ENCODE measurements around the gene REG4.

The REG4 gene

DNA sequence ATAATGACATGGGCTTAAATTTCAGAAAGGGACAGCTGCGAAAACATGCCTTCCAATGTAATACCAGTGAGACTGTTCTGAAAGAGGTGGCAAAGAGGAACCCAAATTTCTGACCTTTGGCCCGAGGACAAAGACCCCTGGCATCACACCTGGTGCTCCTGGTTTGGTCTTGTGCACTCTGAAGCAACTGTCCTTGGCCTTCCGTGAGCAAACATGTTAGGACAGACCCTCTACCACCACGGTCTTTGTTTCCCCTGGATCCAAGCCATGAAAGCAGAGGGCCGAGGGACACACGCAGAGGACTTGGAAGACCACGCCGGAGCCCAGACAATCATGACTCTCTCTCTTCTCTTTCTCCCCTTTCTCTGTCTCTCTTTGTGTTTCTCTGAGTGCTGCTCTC, 6.0 kb downstream of the REG4 start:
- Histone ChIP-seq H3K9me3 (ENCODE audit: low read depth, low read length) (no peaks in the 10 kb centered on the region), H3K27ac (no peak overlapping the region), H3K9ac (ENCODE audit: insufficient read length) (no peak overlapping the region), H3K36me3 (ENCODE audit: insufficient read depth, low read length) (no peaks in the 10 kb centered on the region), H3K4me3 (no peak overlapping the region)
- no peak for TF ChIP-seq FOXP2 (optimal IDR thresholded peaks at IDR 0.05; ENCODE audit: control extremely low read depth, extremely low read length, insufficient read depth)
- TF ChIP-seq POLR2AphosphoS5 (IDR thresholded peaks at IDR 0.05; ENCODE audit: borderline replicate concordance, low read depth, low read length) = no peak
- TF ChIP-seq EZH2 (IDR thresholded peaks at IDR 0.05) = no peak
- no peak for DNase-seq (ENCODE audit: low read depth, low spot score)

DNA sequence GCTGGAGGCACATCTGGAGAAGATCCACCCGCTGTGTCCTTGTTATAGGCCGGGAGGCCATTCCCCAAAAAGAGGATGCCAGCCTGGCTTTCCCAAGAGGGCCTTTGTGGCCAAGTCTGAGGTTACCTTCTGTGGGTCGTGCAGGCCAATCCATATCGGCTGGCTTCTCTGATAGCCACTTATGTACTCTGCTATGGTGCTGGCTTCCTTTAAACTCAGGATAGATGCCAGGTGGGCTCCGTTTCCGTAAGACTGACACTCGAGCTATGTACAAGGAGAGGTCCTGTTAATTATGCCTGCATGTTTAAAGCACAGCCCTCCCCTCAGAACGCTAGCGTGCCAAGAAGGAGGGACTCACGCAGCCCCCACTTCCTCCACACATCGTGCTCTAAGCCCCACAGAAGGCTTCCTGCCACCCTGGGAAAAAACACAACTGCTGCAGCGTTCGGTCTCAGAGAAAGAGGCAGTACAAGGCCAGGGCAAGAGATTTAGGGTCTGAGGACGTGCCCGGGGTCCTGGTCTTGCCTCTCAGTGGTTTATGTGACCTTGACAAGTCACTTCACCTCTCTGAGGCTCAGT, 11.6 kb downstream of the REG4 start:
- H3K9me3 ChIP-seq (ENCODE audit: low read depth, low read length) = no peaks in the 10 kb centered on the region
- no peaks in the 10 kb centered on the region for H3K36me3 ChIP-seq (ENCODE audit: insufficient read depth, low read length)
- H3K9ac ChIP-seq (ENCODE audit: insufficient read length) = no peak overlapping the region
- H3K4me3 ChIP-seq = no peak overlapping the region
- TF ChIP-seq POLR2AphosphoS5 (IDR thresholded peaks at IDR 0.05; ENCODE audit: borderline replicate concordance, low read depth, low read length) = no peak
- TF ChIP-seq EZH2 (IDR thresholded peaks at IDR 0.05) = no peak
- TF ChIP-seq FOXP2 (optimal IDR thresholded peaks at IDR 0.05; ENCODE audit: control extremely low read depth, extremely low read length, insufficient read depth) = no peak
- DNase-seq (ENCODE audit: low read depth, low spot score) = no peak
- no peak overlapping the region for H3K27ac ChIP-seq

DNA sequence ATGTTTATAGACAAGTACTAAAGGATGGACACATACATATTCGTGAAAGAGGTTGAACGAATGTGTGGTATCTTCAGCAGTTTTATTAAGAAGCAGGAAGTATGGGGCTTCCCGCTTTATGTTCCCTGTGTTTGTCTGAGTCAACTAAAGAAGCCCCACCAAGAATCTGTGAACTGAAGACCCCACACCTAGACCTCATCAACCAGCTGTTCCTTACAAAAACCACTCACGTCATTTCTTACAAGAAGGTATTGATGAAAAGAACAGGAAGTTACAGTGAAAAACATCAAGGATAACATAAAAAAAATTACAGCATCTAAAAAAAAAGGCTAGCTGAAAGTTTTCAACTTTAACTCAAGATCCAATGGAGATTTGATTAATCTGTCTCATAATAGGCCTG, 12.3 kb downstream of the REG4 start:
- Histone ChIP-seq H3K9ac (ENCODE audit: insufficient read length) (no peak overlapping the region), H3K9me3 (ENCODE audit: low read depth, low read length) (no peaks in the 10 kb centered on the region), H3K36me3 (ENCODE audit: insufficient read depth, low read length) (no peaks in the 10 kb centered on the region), H3K27ac (no peak overlapping the region), H3K4me3 (no peak overlapping the region)
- TF ChIP-seq POLR2AphosphoS5 (IDR thresholded peaks at IDR 0.05; ENCODE audit: borderline replicate concordance, low read depth, low read length) = no peak
- TF ChIP-seq EZH2 (IDR thresholded peaks at IDR 0.05) = no peak
- TF ChIP-seq FOXP2 (optimal IDR thresholded peaks at IDR 0.05; ENCODE audit: control extremely low read depth, extremely low read length, insufficient read depth) = no peak
- no peak for DNase-seq (ENCODE audit: low read depth, low spot score)

DNA sequence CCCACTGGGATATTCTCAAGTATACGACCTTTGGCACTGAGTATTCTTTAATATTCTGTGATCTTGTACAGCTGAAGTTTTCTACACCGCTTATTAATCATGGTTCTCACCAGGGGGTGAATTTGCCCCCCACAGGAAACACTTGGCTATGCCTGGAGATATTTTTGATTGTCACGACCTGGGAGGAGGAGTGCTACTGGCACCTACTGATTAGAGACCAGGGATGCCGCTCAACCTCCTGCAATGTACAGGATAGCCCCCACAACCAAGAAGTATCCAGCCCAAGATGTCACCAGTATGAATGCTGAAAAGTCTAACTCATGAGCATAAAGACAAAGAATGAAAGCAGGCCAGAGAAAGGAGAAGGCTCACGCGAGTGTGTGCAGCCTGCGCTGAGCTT, 13.7 kb downstream of the REG4 start:
- no peaks in the 10 kb centered on the region for H3K9me3 ChIP-seq (ENCODE audit: low read depth, low read length)
- peak overlapping the region; percentile 29 for H3K9ac ChIP-seq (ENCODE audit: insufficient read length)
- H3K4me3 ChIP-seq = no peak overlapping the region
- no peak for TF ChIP-seq EZH2 (IDR thresholded peaks at IDR 0.05)
- no peak for TF ChIP-seq FOXP2 (optimal IDR thresholded peaks at IDR 0.05; ENCODE audit: control extremely low read depth, extremely low read length, insufficient read depth)
- TF ChIP-seq POLR2AphosphoS5 (IDR thresholded peaks at IDR 0.05; ENCODE audit: borderline replicate concordance, low read depth, low read length) = no peak
- no peak for DNase-seq (ENCODE audit: low read depth, low spot score)
- no peak overlapping the region for H3K27ac ChIP-seq
- no peaks in the 10 kb centered on the region for H3K36me3 ChIP-seq (ENCODE audit: insufficient read depth, low read length)

DNA sequence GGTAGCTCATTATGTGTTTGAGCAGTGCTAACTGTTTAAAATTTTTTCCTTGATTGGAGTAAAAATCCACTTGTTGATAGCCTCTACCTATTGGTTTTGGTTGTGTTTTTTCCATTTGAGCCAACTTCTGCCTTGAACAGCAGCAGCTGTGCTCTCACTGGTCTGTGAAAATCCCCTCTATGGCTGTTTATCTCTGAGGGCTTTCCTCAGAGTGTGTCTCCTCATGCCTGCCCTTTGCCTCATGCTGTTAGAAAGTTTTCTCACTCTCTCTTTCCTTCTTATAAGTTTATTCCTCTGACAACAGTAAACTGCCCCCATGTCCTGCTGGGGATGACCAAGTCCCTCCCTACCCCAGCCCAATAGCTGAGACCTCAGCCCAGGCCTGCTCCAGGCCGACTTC, 14.1 kb downstream of the REG4 start:
- Histone ChIP-seq H3K36me3 (ENCODE audit: insufficient read depth, low read length) (no peaks in the 10 kb centered on the region), H3K4me3 (no peak overlapping the region), H3K9ac (ENCODE audit: insufficient read length) (peak overlapping the region; percentile 29), H3K9me3 (ENCODE audit: low read depth, low read length) (no peaks in the 10 kb centered on the region), H3K27ac (no peak overlapping the region)
- TF ChIP-seq EZH2 (IDR thresholded peaks at IDR 0.05) = no peak
- TF ChIP-seq POLR2AphosphoS5 (IDR thresholded peaks at IDR 0.05; ENCODE audit: borderline replicate concordance, low read depth, low read length) = no peak
- no peak for DNase-seq (ENCODE audit: low read depth, low spot score)

DNA sequence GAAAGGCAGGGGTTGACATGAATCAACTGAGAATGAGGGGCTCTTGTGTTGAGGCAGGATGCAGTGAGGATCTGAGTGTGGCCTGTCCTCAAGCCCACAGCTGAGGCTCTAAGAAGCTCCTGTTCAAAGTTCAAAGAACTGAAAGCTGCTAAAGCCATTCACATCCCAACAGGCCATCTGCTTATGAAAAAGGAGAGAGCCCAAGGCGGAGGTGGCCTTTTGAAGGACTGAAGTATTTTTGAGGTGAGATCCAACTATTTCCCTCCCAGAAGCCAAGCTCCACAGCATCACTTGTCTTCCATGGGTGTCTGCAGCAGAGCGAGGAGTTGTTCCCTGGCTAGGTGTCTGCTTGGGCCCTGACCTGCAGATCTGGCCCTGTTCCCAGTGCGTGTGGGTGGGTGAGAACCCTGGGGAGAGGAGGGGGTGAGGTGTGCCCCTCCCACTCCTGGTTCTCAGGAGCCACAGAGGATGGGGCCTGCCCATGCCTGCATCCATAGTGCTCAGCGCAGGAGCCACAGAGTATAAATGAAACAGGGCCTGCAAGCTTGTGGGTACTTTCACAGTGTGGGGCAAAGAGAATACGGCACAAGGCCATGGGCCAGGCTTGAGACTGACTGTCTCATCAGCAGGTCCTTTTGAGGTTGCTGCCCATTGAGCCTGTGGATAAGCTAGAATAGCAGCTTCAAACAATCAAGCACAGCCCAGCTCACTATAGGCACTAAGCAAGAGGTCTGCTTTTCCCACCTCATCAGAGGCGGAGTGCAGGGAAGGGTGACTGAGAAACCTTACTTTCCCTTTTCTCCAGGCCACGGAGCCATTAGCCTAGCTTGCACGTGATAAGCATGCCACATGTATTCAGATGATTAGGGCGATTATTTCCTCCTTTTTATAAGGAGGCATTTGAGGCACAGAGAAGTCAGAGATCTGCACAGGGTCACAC, 15.7 kb downstream of the REG4 start:
- Histone ChIP-seq H3K9me3 (ENCODE audit: low read depth, low read length) (no peaks in the 10 kb centered on the region), H3K36me3 (ENCODE audit: insufficient read depth, low read length) (no peaks in the 10 kb centered on the region), H3K4me3 (no peak overlapping the region), H3K9ac (ENCODE audit: insufficient read length) (no peak overlapping the region), H3K27ac (no peak overlapping the region)
- no peak for DNase-seq (ENCODE audit: low read depth, low spot score)
- TF ChIP-seq EZH2 (IDR thresholded peaks at IDR 0.05) = no peak
- no peak for TF ChIP-seq FOXP2 (optimal IDR thresholded peaks at IDR 0.05; ENCODE audit: control extremely low read depth, extremely low read length, insufficient read depth)
- no peak for TF ChIP-seq POLR2AphosphoS5 (IDR thresholded peaks at IDR 0.05; ENCODE audit: borderline replicate concordance, low read depth, low read length)

DNA sequence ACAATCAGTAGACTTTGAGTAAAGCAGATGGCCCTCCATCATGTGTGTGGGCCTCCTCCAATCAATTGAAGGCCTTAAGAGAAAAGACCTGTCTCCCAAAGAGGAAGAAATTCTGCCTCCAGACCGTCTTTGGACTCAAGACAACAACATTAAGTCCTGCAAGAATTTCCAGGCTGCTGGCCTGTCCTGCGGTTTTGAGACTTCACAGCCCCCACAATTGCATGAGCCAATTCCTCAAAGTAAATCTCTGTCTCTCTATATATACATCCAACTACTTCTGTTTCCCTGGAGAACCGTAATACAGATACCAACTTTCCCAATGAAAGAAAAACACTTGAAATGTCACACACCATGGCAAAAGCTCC, 16.4 kb downstream of the REG4 start:
- Histone ChIP-seq H3K9me3 (ENCODE audit: low read depth, low read length) (no peaks in the 10 kb centered on the region), H3K9ac (ENCODE audit: insufficient read length) (no peak overlapping the region), H3K4me3 (no peak overlapping the region), H3K36me3 (ENCODE audit: insufficient read depth, low read length) (no peaks in the 10 kb centered on the region), H3K27ac (no peak overlapping the region)
- TF ChIP-seq EZH2 (IDR thresholded peaks at IDR 0.05) (no peak), FOXP2 (optimal IDR thresholded peaks at IDR 0.05; ENCODE audit: control extremely low read depth, extremely low read length, insufficient read depth) (no peak), POLR2AphosphoS5 (IDR thresholded peaks at IDR 0.05; ENCODE audit: borderline replicate concordance, low read depth, low read length) (no peak)
- DNase-seq (ENCODE audit: low read depth, low spot score) = no peak

DNA sequence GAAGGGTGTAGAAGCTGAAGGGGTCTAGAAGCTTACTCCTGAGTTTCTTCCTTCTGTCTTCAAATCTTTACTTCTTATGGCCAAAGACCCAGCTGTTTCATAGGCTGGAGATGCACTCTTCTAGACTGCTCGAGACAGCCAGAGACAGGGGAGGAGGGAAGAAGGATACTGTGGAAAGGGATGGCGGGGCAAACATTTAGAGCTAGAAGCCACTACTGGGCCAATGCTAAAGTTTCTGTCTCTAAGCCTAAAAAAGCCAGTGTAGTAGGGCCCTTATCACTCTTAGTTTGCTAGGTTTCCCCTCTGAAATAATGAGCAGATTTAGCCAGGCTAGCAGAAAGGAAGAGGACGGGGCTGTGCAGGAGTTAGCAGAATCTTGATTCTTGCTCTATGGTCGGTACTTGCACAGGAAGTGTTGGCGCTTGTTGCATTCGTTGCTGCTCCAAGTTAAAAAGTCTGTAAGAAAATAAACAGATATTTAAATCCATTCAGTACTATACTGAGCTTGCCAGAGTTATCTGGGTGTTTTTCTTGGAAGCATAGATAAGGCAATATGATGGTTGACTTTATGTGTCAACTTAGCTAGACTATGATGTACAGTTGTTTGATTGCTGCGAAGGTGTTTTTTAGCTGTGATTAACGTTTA, 16.9 kb downstream of the REG4 start:
- no peak for DNase-seq (ENCODE audit: low read depth, low spot score)
- Histone ChIP-seq H3K36me3 (ENCODE audit: insufficient read depth, low read length) (no peaks in the 10 kb centered on the region), H3K9ac (ENCODE audit: insufficient read length) (no peak overlapping the region)

More for the DNA sequence above, 16.9 kb downstream of the REG4 start:
- Histone ChIP-seq H3K27ac (no peak overlapping the region), H3K4me3 (no peak overlapping the region), H3K9me3 (ENCODE audit: low read depth, low read length) (no peaks in the 10 kb centered on the region)
- TF ChIP-seq FOXP2 (optimal IDR thresholded peaks at IDR 0.05; ENCODE audit: control extremely low read depth, extremely low read length, insufficient read depth) = no peak
- no peak for TF ChIP-seq EZH2 (IDR thresholded peaks at IDR 0.05)
- TF ChIP-seq POLR2AphosphoS5 (IDR thresholded peaks at IDR 0.05; ENCODE audit: borderline replicate concordance, low read depth, low read length) = no peak

Measured in SK-N-MC (cell line).